ENCODE results near the gene ZNF330. TPM values are rescaled to one million over a fixed set of nuclear protein-coding genes. Genes with fewer than 3 reads are reported as not detected.

Gene ZNF330
- total and polyA plus RNA-seq, 10 of the 15 experiments (the other 5 are each of a cell fraction or from before 2014, with no cell fraction given): 31.3 to 57.6 (median 44.3) TPM

DNA sequence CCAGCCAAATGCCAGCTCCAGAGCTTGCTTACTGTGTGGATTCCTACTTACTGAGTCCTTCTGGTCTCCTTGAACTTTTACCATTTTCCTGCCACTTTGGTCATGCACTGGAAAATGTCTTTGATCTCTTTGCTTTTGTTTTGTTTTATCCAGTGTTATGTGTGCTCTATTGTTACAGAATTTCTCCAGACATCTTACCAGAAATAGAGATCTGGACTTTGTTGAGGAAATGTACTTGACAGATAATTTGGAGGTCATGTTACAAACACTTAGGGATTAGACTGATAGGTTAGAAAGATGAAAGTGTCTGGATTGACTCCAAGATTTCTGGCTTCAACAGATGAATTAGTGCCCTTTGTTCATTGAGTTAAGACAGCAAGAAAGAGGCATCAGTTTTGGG lies 5.7 kb upstream of the ZNF330 start:
- BruUV-seq (replicated peaks): no TSS peak
- no peaks in the 10 kb centered on the region for H3K9me3 ChIP-seq (replicated peaks; ENCODE audit: control insufficient read depth, insufficient read depth, low read length)
- no peak overlapping the region for H3K9ac ChIP-seq (ENCODE audit: control insufficient read depth, insufficient read depth, low read length)
- no peaks in the 10 kb centered on the region for H3K4me1 ChIP-seq (ENCODE audit: control insufficient read depth, insufficient read depth, low read length)
- ChIA-PET SMC1A (ENCODE audit: uncharacterized antibody, unreplicated experiment) (interaction anchor here (1.5 kb wide), 1 partner anchor 13 kb away, joined by 4 read pairs; no protein-coding TSS in a partner anchor), POLR2A (no interaction called here), RAD21 (ENCODE audit: unreplicated experiment) (no interaction called here), CTCF (interaction anchor here (0.7 kb wide), 1 partner anchor 16 kb away, joined by 3 read pairs; no protein-coding TSS in a partner anchor)
- TF ChIP-seq, protein P1, sequence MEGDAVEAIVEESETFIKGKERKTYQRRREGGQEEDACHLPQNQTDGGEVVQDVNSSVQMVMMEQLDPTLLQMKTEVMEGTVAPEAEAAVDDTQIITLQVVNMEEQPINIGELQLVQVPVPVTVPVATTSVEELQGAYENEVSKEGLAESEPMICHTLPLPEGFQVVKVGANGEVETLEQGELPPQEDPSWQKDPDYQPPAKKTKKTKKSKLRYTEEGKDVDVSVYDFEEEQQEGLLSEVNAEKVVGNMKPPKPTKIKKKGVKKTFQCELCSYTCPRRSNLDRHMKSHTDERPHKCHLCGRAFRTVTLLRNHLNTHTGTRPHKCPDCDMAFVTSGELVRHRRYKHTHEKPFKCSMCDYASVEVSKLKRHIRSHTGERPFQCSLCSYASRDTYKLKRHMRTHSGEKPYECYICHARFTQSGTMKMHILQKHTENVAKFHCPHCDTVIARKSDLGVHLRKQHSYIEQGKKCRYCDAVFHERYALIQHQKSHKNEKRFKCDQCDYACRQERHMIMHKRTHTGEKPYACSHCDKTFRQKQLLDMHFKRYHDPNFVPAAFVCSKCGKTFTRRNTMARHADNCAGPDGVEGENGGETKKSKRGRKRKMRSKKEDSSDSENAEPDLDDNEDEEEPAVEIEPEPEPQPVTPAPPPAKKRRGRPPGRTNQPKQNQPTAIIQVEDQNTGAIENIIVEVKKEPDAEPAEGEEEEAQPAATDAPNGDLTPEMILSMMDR (IDR thresholded peaks at IDR 0.05 in 2 of 3, conservative IDR thresholded peaks at IDR 0.05 in 1 of 3; ENCODE audit: control insufficient read depth in 2 of 3, extremely low read depth in 1 of 3, insufficient read depth in 1 of 3, low read depth in 3 of 3, low read length in 3 of 3): no peak
- TF ChIP-seq IRF4 (IDR thresholded peaks at IDR 0.05; ENCODE audit: low read depth, low read length): no peak
- no peak for TF ChIP-seq SRF (IDR thresholded peaks at IDR 0.05; ENCODE audit: low read depth in 2 of 2, low read length in 2 of 2)
- TF ChIP-seq CREM (IDR thresholded peaks at IDR 0.05; ENCODE audit: low read depth): no peak
- TF ChIP-seq, protein P2, sequence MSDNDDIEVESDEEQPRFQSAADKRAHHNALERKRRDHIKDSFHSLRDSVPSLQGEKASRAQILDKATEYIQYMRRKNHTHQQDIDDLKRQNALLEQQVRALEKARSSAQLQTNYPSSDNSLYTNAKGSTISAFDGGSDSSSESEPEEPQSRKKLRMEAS (IDR thresholded peaks at IDR 0.05; ENCODE audit: low read depth, low read length): no peak
- TF ChIP-seq, protein P3, sequence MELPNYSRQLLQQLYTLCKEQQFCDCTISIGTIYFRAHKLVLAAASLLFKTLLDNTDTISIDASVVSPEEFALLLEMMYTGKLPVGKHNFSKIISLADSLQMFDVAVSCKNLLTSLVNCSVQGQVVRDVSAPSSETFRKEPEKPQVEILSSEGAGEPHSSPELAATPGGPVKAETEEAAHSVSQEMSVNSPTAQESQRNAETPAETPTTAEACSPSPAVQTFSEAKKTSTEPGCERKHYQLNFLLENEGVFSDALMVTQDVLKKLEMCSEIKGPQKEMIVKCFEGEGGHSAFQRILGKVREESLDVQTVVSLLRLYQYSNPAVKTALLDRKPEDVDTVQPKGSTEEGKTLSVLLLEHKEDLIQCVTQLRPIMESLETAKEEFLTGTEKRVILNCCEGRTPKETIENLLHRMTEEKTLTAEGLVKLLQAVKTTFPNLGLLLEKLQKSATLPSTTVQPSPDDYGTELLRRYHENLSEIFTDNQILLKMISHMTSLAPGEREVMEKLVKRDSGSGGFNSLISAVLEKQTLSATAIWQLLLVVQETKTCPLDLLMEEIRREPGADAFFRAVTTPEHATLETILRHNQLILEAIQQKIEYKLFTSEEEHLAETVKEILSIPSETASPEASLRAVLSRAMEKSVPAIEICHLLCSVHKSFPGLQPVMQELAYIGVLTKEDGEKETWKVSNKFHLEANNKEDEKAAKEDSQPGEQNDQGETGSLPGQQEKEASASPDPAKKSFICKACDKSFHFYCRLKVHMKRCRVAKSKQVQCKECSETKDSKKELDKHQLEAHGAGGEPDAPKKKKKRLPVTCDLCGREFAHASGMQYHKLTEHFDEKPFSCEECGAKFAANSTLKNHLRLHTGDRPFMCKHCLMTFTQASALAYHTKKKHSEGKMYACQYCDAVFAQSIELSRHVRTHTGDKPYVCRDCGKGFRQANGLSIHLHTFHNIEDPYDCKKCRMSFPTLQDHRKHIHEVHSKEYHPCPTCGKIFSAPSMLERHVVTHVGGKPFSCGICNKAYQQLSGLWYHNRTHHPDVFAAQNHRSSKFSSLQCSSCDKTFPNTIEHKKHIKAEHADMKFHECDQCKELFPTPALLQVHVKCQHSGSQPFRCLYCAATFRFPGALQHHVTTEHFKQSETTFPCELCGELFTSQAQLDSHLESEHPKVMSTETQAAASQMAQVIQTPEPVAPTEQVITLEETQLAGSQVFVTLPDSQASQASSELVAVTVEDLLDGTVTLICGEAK (IDR thresholded peaks at IDR 0.05; ENCODE audit: borderline replicate concordance): no peak
- H3K79me2 ChIP-seq (ENCODE audit: control insufficient read depth, insufficient read depth, low read length): no peaks in the 10 kb centered on the region
- no peak overlapping the region for H3K4me2 ChIP-seq (ENCODE audit: control insufficient read depth, insufficient read depth)
- no peaks in the 10 kb centered on the region for H3K36me3 ChIP-seq (ENCODE audit: control insufficient read depth in 2 of 2, insufficient read depth in 2 of 2, low read length in 1 of 2)
- in situ Hi-C loops (cut with MboI) (no loop called here), intact Hi-C loops (cut with micrococcal nuclease; ENCODE audit: unreplicated experiment) (no loop called here)
- no peaks in the 10 kb centered on the region for H3K27me3 ChIP-seq (replicated peaks in 1 of 2; ENCODE audit: control insufficient read depth in 2 of 2, insufficient read depth in 2 of 2, low read length in 1 of 2)
- H3K4me3 ChIP-seq: no peak overlapping the region
- no peaks in the 10 kb centered on the region for H4K20me1 ChIP-seq (ENCODE audit: control insufficient read depth, insufficient read depth)
- no peak overlapping the region for H2AFZ ChIP-seq (ENCODE audit: control insufficient read depth, low read depth, low read length)
- ATAC-seq (no peak), DNase-seq (ENCODE audit: low read depth, low spot score) (no peak), FAIRE-seq (no peak)
- H3K27ac ChIP-seq (ENCODE audit: control insufficient read depth, insufficient read depth): no peak overlapping the region

All from GM12878 (cell line).